ENCODE measurements around the gene C2CD2L. TPM values are rescaled to one million over a fixed set of nuclear protein-coding genes. Genes with fewer than 3 reads are reported as not detected.

The C2CD2L gene
- polyA plus RNA-seq, 1 of the 3 experiments (the other 2 are of a cell fraction): 8.6 TPM

DNA sequence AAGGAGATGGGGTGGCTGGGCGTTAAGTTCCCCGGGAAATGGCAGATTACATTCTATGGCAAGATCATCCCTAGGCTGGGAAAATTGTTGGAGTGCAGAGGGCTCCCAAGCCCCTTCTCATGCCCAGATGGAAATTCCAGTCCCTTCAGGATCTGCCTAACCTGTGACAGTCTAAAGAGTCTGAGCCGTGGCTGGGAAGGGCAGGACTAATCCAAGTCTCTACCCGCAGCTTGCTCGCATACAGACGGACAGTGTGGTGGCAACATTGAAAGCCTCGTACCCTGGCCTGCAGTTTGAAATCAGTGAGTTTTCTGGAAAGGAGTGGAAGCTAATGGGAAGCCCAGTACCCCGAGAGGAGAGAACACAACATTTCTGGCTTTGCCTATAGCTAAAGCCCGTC, 18.7 kb upstream of the C2CD2L start:
- peaks cover 41% of the 10 kb centered on the region for H3K79me2 ChIP-seq (ENCODE audit: insufficient read depth)
- POLR2A ChIA-PET: interaction anchor here (1.1 kb wide), 1 partner anchor 18 kb away, joined by 4 read pairs; the partner anchor contains the start of gene C2CD2L
- peaks cover 27 to 36% of the 10 kb centered on the region in 2 experiments for H3K36me3 ChIP-seq (replicated peaks in 1 of 2; ENCODE audit: control insufficient read depth in 1 of 2, insufficient read depth in 2 of 2, low read length in 1 of 2)
- H3K4me3 ChIP-seq (ENCODE audit: low read depth in 2 of 2, low read length in 1 of 2): no peak overlapping the region
- H3K27ac ChIP-seq (ENCODE audit: low read depth in 2 of 2, low read length in 1 of 2): no peak overlapping the region
- H4K20me1 ChIP-seq (ENCODE audit: insufficient read depth): peaks cover 20% of the 10 kb centered on the region
- H3K9ac ChIP-seq: no peak overlapping the region
- WGBS (ENCODE audit: low lambda C conversion rate): 100% methylated on average over 6 of the region's 9 CpGs
- no peaks in the 10 kb centered on the region for H3K9me3 ChIP-seq
- TF ChIP-seq FOSL2 (IDR thresholded peaks at IDR 0.05; ENCODE audit: borderline replicate concordance, low read depth): no peak
- no peak for TF ChIP-seq NFIC (IDR thresholded peaks at IDR 0.05; ENCODE audit: borderline replicate concordance)
- TF ChIP-seq, protein P1, sequence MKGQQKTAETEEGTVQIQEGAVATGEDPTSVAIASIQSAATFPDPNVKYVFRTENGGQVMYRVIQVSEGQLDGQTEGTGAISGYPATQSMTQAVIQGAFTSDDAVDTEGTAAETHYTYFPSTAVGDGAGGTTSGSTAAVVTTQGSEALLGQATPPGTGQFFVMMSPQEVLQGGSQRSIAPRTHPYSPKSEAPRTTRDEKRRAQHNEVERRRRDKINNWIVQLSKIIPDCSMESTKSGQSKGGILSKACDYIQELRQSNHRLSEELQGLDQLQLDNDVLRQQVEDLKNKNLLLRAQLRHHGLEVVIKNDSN (IDR thresholded peaks at IDR 0.05; ENCODE audit: borderline replicate concordance, low read depth): no peak
- TF ChIP-seq FOXJ3 (CRISPR knock-in tag; IDR thresholded peaks at IDR 0.05): no peak
- no peak for TF ChIP-seq RXRA (IDR thresholded peaks at IDR 0.05; ENCODE audit: borderline replicate concordance, low read depth)
- no peak for TF ChIP-seq TAF1 (IDR thresholded peaks at IDR 0.05; ENCODE audit: borderline replicate concordance, low read depth, low read length)
- no peaks in the 10 kb centered on the region for H3K27me3 ChIP-seq (ENCODE audit: insufficient read depth)
- no peak for DNase-seq
- H3F3A ChIP-seq (replicated peaks; ENCODE audit: insufficient read depth): peaks cover 27% of the 10 kb centered on the region
- H3K4me2 ChIP-seq: no peak overlapping the region
- CTCF ChIA-PET: interaction anchor here (0.7 to 1.7 kb wide), 4 partner anchors 196 to 251 kb away, joined by 3 read pairs; no protein-coding TSS in a partner anchor
- H3K4me1 ChIP-seq (ENCODE audit: control insufficient read depth in 1 of 2, insufficient read depth in 2 of 2, low read depth in 1 of 2, low read length in 1 of 2): peaks cover 27 to 29% of the 10 kb centered on the region in 2 experiments; a peak in 2 of 4 replicates
- no peak overlapping the region for H2AFZ ChIP-seq (ENCODE audit: low read depth)
- H3K9me2 ChIP-seq: no peaks in the 10 kb centered on the region

DNA sequence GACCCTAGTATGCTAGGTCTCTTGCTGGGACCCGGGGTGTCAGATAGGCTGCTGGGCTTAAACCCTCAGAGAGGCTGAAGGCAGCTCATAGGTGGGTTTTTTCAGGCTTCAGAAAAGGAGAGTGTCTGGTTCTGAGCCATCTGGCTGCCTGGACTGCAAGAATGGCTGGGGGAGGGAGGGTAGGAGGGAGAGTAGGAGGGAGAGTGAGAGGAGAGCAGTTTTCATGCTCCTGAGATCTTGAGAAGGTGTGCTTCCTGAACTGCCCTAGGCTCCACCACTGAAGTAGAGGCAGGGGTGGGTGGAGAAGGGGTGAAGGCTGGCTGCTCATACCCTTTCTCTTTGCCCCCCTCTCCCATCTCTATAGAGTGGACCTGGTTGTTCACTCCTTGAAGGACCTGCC, 17.8 kb upstream of the C2CD2L start:
- H2AFZ ChIP-seq (ENCODE audit: low read depth): no peak overlapping the region
- POLR2A ChIA-PET: no interaction called here
- H3K27me3 ChIP-seq (ENCODE audit: insufficient read depth): no peaks in the 10 kb centered on the region
- 60% methylated on average over 1 of the region's 1 CpG for WGBS (ENCODE audit: low lambda C conversion rate)
- peaks cover 31 to 39% of the 10 kb centered on the region in 2 experiments for H3K36me3 ChIP-seq (replicated peaks in 1 of 2; ENCODE audit: control insufficient read depth in 1 of 2, insufficient read depth in 2 of 2, low read length in 1 of 2)
- H3K27ac ChIP-seq (ENCODE audit: low read depth in 2 of 2, low read length in 1 of 2): no peak overlapping the region
- TF ChIP-seq TAF1 (IDR thresholded peaks at IDR 0.05; ENCODE audit: borderline replicate concordance, low read depth, low read length) (no peak), YY1 (IDR thresholded peaks at IDR 0.05; ENCODE audit: low read depth) (no peak), SMC3 (IDR thresholded peaks at IDR 0.05; ENCODE audit: low read depth, low read length) (no peak)
- TF ChIP-seq, protein P2, sequence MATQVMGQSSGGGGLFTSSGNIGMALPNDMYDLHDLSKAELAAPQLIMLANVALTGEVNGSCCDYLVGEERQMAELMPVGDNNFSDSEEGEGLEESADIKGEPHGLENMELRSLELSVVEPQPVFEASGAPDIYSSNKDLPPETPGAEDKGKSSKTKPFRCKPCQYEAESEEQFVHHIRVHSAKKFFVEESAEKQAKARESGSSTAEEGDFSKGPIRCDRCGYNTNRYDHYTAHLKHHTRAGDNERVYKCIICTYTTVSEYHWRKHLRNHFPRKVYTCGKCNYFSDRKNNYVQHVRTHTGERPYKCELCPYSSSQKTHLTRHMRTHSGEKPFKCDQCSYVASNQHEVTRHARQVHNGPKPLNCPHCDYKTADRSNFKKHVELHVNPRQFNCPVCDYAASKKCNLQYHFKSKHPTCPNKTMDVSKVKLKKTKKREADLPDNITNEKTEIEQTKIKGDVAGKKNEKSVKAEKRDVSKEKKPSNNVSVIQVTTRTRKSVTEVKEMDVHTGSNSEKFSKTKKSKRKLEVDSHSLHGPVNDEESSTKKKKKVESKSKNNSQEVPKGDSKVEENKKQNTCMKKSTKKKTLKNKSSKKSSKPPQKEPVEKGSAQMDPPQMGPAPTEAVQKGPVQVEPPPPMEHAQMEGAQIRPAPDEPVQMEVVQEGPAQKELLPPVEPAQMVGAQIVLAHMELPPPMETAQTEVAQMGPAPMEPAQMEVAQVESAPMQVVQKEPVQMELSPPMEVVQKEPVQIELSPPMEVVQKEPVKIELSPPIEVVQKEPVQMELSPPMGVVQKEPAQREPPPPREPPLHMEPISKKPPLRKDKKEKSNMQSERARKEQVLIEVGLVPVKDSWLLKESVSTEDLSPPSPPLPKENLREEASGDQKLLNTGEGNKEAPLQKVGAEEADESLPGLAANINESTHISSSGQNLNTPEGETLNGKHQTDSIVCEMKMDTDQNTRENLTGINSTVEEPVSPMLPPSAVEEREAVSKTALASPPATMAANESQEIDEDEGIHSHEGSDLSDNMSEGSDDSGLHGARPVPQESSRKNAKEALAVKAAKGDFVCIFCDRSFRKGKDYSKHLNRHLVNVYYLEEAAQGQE (IDR thresholded peaks at IDR 0.05; ENCODE audit: low read depth, low read length): no peak
- peaks cover 29 to 32% of the 10 kb centered on the region in 2 experiments; a peak in 2 of 4 replicates for H3K4me1 ChIP-seq (ENCODE audit: control insufficient read depth in 1 of 2, insufficient read depth in 2 of 2, low read depth in 1 of 2, low read length in 1 of 2)
- H3K9me2 ChIP-seq: no peaks in the 10 kb centered on the region
- H3K79me2 ChIP-seq (ENCODE audit: insufficient read depth): peaks cover 50% of the 10 kb centered on the region
- CTCF ChIA-PET: interaction anchor here (0.7 to 1.7 kb wide), 5 partner anchors 11 to 250 kb away, joined by 3 read pairs; no protein-coding TSS in a partner anchor
- H3F3A ChIP-seq (replicated peaks; ENCODE audit: insufficient read depth): peaks cover 34% of the 10 kb centered on the region
- H3K4me2 ChIP-seq: no peak overlapping the region
- no peak overlapping the region for H3K9ac ChIP-seq
- no peak overlapping the region for H3K4me3 ChIP-seq (ENCODE audit: low read depth in 2 of 2, low read length in 1 of 2)
- peaks cover 30% of the 10 kb centered on the region for H4K20me1 ChIP-seq (ENCODE audit: insufficient read depth)
- H3K9me3 ChIP-seq: no peaks in the 10 kb centered on the region
- DNase-seq: no peak

All from SK-N-SH (cell line).